HFF-Myc (cell line): ENCODE data around the gene AEBP1.

Experiments
- DNase-seq: peaks from one replicate; pipeline ENCODE4 v3.0.0-alpha.2; 2011; ENCODE audit warnings: low read depth; ENCODE audit errors: extremely low read depth
- H3K4me3 ChIP-seq: replicated peaks from 2 replicates; pipeline ENCODE4 v1.5.1; 2011; ENCODE audit warnings: low read depth, mild to moderate bottlenecking, control low read depth, low read length
- CTCF ChIP-seq: IDR thresholded peaks from 2 replicates; pipeline ENCODE4 v1.5.1; 2012; ENCODE audit warnings: mild to moderate bottlenecking, low read depth, low read length, control low read depth; ENCODE audit errors: missing control alignments

AEBP1 gene

GRCh38 chr7:44148961-44149536 is 44.9 kb downstream of the AEBP1 start:
- no peak overlapping the region for H3K4me3 ChIP-seq
- no peak for DNase-seq
- TF ChIP-seq CTCF: no peak

GRCh38 chr7:44149571-44150465 is 45.7 kb downstream of the AEBP1 start:
- no peak for TF ChIP-seq CTCF

DNA sequence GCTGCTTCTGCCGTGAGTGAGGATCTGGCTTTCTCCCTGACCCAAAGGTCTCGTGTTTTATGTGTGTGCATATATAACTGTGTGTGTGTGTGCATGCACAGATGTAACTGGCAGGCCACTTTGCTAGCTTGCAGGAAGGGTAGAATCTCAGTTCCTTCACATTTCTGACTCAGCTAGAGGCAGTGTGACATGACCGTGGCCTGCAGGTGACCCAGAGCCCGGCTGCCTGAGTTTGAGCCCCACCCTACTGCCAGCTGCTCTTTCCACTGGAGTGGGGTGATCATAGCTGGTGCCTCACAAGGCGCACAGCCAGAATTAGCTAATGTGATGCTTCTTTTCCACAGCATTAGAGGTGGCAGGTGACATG is 46.3 kb downstream of the AEBP1 start:
- TF ChIP-seq CTCF: no peak
- no peak overlapping the region for H3K4me3 ChIP-seq
- DNase-seq: no peak

More at GRCh38 chr7:44149571-44150465, 45.7 kb downstream of the AEBP1 start:
- no peak overlapping the region for H3K4me3 ChIP-seq
- no peak for DNase-seq

DNA sequence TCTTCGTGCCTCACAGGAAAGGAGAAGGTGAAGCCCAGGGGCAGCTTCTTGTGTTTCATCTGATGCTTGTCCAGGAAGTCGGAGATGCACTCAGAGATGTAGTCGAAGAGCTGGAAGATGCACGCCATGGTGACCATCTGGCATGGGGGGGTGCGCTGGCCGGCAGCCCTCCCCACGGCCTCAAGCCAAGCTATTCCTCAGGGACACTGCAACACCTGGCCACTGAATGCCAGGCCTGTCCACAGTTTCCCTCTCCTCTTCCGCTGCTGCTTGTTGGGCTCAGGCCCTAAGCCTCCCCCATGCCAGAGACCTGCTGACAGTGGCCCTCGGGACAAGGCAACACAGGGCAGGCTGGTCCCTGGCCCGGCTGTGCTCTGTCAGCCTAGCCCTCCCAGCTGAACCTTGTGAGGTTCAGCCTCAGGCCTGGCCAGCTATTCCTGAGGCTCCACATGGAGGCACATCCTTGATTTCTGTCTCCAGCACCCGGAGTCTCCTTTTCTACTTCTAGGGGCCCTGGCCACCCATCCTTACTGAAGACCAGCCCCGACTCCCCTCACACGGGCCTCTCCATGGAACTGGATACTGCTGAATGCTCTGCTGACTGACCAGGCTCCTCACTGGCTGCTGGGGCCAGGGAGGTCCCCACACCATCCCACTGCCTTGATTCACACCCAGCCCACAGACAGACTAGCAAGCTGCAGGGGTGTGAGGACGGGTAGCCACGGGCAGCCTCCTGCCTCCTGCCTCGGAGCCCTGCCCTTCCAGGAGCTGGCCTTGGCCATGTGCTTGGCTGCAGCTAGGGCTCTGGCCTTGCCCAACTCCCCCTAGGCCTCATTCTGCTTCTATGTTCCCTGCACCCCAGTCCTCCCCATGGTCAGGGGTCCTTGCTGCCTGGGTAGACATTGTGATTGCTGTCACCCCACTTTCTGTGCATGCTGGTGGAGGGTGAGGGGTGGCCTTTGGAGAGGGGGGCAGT is 47.1 kb downstream of the AEBP1 start:
- DNase-seq: no peak
- TF ChIP-seq CTCF: no peak
- H3K4me3 ChIP-seq: no peak overlapping the region

- no peak overlapping the region for H3K4me3 ChIP-seq
- DNase-seq: no peak
- no peak for TF ChIP-seq CTCF
Measured at GRCh38 chr7:44151956-44152355, 47.8 kb downstream of the AEBP1 start.
